ENCODE measurements around the gene PRX. TPM values are rescaled to one million over a fixed set of nuclear protein-coding genes. Genes with fewer than 3 reads are reported as not detected.
"Not testable (repeated sequence)": the region's sequence is repeated elsewhere in the genome, so short reads cannot be mapped to it uniquely, and the experiment has no call there.

PRX gene
- polyA plus RNA-seq, 3 donors = 0.13 to 0.76 TPM; not detected in 1

DNA sequence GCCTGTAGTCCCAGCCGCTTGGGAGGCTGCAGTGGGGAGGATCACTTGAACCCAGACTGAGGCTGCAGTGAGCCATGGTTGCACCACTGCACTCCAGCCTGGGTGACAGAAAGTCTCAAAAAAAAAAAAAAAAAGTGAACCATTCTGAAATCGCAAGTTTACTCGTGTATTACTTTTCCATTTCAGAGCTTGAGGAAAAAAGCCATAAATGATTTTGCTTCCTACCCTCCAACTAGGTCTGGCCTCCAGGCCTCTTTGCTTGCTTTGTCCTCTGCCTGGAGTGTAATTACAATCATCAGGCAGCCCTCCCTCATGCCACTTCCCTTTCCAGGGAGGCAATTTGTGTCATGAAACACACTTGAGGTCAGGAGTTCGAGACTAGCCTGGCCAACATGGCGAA is 43.9 kb upstream of the PRX start:
- peaks cover 32% of the 10 kb centered on the region for H3K79me2 ChIP-seq (ENCODE audit: insufficient read depth, low read length)
- no peak overlapping the region for H3K9ac ChIP-seq (ENCODE audit: insufficient read depth, low read length, poor library complexity, severe bottlenecking)
- peaks cover 51 to 67% of the 10 kb centered on the region in 2 donors for H3K36me3 ChIP-seq (replicated peaks in 1 of 2; ENCODE audit: control insufficient read depth in 1 of 2, insufficient read depth in 2 of 2, low read length in 2 of 2)
- Mint-ChIP-seq H3K27ac (peak overlapping the region in 1 of 7 donors; percentile 32), H3K27me3 (ENCODE audit: low read depth in 3 of 3) (peaks cover 0 to 2% (median 1%) of the 10 kb centered on the region in 3 donors), H3K9me3 (no peaks in the 10 kb centered on the region), H3K4me3 (no peak overlapping the region), H3K4me1 (peaks cover 15% of the 10 kb centered on the region), H3K36me3 (peaks cover 36 to 77% of the 10 kb centered on the region in 2 donors)
- WGBS (ENCODE audit: insufficient coverage) = 79% methylated on average over 5 of the region's 5 CpGs
- peaks cover 15 to 16% of the 10 kb centered on the region in 2 donors for H3K4me1 ChIP-seq (ENCODE audit: control insufficient read depth in 1 of 2, insufficient read depth in 2 of 2, low read length in 2 of 2)
- H3K4me3 ChIP-seq (replicated peaks in 1 of 3; ENCODE audit: low read depth in 2 of 3, low read length in 3 of 3) = no peak overlapping the region
- H3K27me3 ChIP-seq (ENCODE audit: control insufficient read depth in 2 of 2, insufficient read depth in 2 of 2, low read length in 2 of 2) = no peaks in the 10 kb centered on the region
- intact Hi-C loops (cut with micrococcal nuclease) = no loop called here
- peaks cover 14% of the 10 kb centered on the region for H4K20me1 ChIP-seq (ENCODE audit: insufficient read depth, low read length)
- TF ChIP-seq CTCF (IDR thresholded peaks at IDR 0.05) = no peak
- no peak overlapping the region for H3K27ac ChIP-seq (ENCODE audit: low read depth in 1 of 2, low read length in 2 of 2)
- no peak overlapping the region for H2AFZ ChIP-seq (ENCODE audit: insufficient read depth, low read depth, low read length, poor library complexity, severe bottlenecking)
- no peak for DNase-seq
- no peak overlapping the region for H3K4me2 ChIP-seq (replicated peaks; ENCODE audit: extremely low read depth, low read length, poor library complexity, severe bottlenecking)
- no peaks in the 10 kb centered on the region for H3K9me3 ChIP-seq (replicated peaks in 1 of 2; ENCODE audit: control insufficient read depth in 1 of 2, insufficient read depth in 1 of 2, low read length in 2 of 2)

DNA sequence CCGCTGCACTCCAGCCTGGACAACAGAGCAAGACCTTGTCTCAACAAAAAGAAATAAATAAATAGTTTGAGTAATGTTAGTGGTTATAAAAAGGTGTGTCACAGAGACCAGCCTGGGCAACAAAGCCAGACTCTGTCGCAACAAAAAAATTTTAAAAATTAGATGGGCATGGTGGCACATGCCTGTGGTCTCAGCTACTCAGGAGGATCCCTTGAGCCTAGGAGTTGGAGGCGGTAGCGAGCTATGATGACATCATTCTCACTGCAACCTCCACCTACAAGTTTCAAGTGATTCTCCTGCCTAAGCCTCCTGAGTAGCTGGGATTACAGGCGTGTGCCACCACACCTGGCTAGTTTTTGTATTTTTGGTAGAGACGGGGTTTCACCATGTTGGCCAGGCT is 40.8 kb upstream of the PRX start:
- H3K4me1 ChIP-seq (ENCODE audit: control insufficient read depth in 1 of 2, insufficient read depth in 2 of 2, low read length in 2 of 2); H3K27ac Mint-ChIP-seq; H3K4me3 Mint-ChIP-seq; intact Hi-C loops (cut with micrococcal nuclease); H3K4me1 Mint-ChIP-seq; H3K4me3 ChIP-seq (replicated peaks in 1 of 3; ENCODE audit: low read depth in 2 of 3, low read length in 3 of 3); H3K9ac ChIP-seq (ENCODE audit: insufficient read depth, low read length, poor library complexity, severe bottlenecking); H3K27me3 ChIP-seq (ENCODE audit: control insufficient read depth in 2 of 2, insufficient read depth in 2 of 2, low read length in 2 of 2); H3K27me3 Mint-ChIP-seq (ENCODE audit: low read depth in 3 of 3); H3K4me2 ChIP-seq (replicated peaks; ENCODE audit: extremely low read depth, low read length, poor library complexity, severe bottlenecking); H3K9me3 ChIP-seq (replicated peaks in 1 of 2; ENCODE audit: control insufficient read depth in 1 of 2, insufficient read depth in 1 of 2, low read length in 2 of 2); DNase-seq; H2AFZ ChIP-seq (ENCODE audit: insufficient read depth, low read depth, low read length, poor library complexity, severe bottlenecking); H3K9me3 Mint-ChIP-seq; H3K27ac ChIP-seq (ENCODE audit: low read depth in 1 of 2, low read length in 2 of 2); H3K79me2 ChIP-seq (ENCODE audit: insufficient read depth, low read length): not testable (repeated sequence)
- no CpG with 5 or more reads among the region's 6 CpGs for WGBS (ENCODE audit: insufficient coverage)
- peaks cover 59 to 94% of the 10 kb centered on the region in 2 donors for H3K36me3 Mint-ChIP-seq
- peaks cover 69 to 94% of the 10 kb centered on the region in 2 donors for H3K36me3 ChIP-seq (replicated peaks in 1 of 2; ENCODE audit: control insufficient read depth in 1 of 2, insufficient read depth in 2 of 2, low read length in 2 of 2)
- peaks cover 14% of the 10 kb centered on the region for H4K20me1 ChIP-seq (ENCODE audit: insufficient read depth, low read length)
